ENCODE results near the gene NRCAM.

- TF ChIP-seq, protein P1, sequence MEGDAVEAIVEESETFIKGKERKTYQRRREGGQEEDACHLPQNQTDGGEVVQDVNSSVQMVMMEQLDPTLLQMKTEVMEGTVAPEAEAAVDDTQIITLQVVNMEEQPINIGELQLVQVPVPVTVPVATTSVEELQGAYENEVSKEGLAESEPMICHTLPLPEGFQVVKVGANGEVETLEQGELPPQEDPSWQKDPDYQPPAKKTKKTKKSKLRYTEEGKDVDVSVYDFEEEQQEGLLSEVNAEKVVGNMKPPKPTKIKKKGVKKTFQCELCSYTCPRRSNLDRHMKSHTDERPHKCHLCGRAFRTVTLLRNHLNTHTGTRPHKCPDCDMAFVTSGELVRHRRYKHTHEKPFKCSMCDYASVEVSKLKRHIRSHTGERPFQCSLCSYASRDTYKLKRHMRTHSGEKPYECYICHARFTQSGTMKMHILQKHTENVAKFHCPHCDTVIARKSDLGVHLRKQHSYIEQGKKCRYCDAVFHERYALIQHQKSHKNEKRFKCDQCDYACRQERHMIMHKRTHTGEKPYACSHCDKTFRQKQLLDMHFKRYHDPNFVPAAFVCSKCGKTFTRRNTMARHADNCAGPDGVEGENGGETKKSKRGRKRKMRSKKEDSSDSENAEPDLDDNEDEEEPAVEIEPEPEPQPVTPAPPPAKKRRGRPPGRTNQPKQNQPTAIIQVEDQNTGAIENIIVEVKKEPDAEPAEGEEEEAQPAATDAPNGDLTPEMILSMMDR (IDR thresholded peaks at IDR 0.05; ENCODE audit: low read length): no peak
- no peak for TF ChIP-seq EZH2 (optimal IDR thresholded peaks at IDR 0.05; ENCODE audit: low read depth, low read length)
- no peak for TF ChIP-seq EZH2phosphoT487 (IDR thresholded peaks at IDR 0.05; ENCODE audit: low read length)
Observed at GRCh38 chr7:108270385-108271015, 185.7 kb downstream of the NRCAM start.

Measured in MM.1S (cell line).